ENCODE data around the gene PLCB1.
"Not testable (repeated sequence)": the region's sequence is repeated elsewhere in the genome, so short reads cannot be mapped to it uniquely, and the experiment has no call there.

Gene PLCB1

DNA sequence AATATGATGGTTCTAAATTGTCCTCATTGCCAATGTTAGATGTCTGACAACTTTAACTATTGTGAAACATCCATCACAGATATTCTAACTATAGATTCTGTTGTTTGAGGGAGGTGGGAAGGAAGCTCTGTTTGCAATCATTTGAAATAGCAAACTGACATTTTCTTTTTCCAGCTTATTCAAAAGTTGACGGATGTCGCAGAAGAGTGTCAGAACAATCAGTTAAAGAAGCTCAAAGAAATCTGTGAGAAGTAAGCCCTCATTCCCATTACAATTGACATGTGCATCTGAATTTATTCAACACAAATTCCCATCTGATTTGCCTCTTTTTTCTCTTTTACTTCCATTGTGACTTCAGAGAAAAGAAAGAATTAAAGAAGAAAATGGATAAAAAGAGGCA is 656.2 kb downstream of the PLCB1 start:
- DNase-seq (ENCODE audit: low read depth) = no peak

DNA sequence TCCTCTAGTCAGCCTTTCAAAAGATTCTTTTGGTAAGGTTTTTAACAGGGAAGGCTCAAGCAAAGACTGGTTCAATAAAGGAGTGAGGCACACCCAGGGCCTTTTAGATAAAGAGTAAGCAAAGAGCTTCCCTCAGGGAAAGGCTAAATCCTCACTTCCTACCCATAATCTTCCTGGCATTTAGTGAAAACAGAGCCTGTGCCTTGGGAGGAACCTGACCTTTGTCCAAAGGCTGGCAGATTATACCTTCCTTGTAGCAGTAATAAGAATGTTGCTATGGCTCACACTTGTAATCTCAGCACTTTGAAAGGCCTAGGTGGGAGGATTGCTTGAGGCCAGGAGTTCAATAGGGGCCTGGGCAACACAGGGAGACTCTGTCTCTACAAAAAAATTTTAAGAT is 656.8 kb downstream of the PLCB1 start:
- DNase-seq (ENCODE audit: low read depth) = no peak

DNA sequence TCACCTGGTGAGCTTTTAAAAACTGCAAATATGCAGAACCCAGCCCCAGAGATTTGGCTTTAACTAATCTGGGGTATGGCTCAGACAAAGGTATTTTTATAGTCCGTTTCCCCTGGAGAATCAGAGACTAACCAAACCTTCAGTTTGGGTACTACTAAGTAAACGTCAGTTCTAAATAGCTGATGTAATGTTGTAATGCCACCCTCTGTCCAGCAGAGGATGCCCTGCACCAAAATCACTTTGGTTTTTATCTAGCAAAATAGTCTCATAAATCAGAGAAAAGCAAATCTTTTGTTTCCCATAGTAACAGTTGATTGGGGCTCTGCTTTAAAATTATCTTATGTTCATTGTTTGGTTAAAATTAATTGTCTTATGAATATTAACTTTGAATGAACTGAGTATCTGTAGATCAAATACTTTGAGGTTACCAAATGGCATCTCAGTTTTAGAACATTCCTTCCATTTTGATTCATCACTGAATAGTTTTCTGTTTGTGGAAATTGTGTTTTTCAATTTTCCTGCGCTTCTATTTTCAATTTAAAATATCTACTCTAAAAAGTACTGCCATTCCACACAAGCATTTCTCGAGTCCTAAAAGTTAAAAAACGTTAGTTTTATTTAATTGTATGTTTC is 658.5 kb downstream of the PLCB1 start:
- DNase-seq (ENCODE audit: low read depth) = no peak

DNA sequence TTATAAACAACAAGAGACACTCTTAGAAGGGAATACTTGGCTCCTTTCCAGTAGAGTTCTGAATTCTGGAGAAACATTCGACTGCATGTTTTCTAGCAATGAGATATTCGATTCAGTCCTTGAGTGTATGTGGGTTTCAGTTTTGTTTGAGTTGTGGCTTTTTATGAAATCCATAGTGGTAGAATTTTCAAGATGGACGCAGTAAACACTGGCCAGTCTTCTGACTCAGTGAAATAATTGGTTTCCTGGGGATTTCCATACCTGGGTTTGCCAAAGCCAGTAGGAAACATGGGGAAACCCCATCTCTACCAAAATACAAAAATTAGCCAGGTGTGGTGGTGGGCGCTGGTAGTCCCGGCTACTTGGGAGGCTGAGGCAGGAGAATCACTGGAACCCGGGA is 663.3 kb downstream of the PLCB1 start:
- DNase-seq (ENCODE audit: low read depth) = no peak

DNA sequence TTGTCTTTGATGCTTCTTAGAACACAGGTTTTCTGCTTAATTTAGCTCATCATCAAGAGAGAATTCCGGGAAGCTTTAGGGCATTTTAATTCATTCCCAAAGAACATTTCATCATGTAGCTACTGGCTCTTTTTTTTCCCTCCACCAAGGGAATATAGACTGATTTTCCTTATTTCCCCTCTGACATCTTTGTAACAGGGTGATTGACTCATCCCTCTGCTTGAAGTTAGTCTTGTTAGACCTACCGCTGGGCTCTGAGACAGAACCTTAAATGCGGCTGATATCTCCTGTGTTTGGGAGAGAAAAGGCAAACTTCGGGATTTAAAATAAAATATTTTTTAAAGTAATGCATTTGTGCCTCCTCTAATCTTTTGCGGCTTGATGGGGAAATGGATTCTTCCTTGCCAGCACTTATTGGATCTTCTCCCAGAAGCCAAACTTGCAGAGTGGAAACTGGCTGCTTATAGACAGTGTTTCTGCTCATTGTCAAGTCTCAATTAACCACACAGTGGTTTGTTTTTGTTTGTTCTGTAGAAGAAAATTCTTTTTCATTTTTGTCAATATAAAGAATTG is 664.1 kb downstream of the PLCB1 start:
- DNase-seq (ENCODE audit: low read depth) = no peak

DNA sequence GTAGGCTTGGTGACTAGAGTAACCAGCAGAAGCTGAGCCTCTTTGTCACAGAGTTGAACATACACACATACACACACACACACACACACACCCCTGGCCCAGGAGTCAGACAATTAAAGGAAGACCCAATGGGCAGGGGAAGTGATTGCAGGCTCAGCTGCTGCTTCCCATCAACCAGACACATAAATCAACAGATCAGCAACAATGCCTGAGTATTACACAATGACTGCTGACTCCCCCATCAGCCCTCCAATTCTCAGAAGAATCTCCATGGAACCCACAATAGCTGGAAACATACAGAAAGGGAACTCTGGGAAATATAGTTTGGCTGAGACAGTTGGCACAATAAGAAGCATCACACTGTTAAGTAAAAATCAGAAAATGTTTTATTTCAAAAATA is 666.4 kb downstream of the PLCB1 start:
- DNase-seq (ENCODE audit: low read depth) = no peak

DNA sequence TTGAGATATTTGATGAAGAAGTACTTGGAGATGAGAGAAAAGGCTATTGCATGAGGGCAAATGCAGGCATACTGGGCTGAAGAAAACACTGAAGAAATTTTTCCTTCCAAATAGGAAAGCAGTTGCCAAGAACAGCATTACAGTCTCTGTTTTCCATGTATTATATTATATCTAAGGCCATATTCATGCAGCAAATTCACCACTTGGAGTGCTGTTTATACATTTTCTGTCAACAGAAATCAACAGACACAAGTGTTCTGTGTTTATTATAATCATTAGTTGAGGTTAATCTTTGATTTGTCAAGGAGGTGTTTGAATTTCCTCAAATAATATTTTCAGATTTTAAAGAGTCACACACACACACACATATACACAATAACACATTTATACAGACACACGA is 668.0 kb downstream of the PLCB1 start:
- DNase-seq (ENCODE audit: low read depth) = no peak

DNA sequence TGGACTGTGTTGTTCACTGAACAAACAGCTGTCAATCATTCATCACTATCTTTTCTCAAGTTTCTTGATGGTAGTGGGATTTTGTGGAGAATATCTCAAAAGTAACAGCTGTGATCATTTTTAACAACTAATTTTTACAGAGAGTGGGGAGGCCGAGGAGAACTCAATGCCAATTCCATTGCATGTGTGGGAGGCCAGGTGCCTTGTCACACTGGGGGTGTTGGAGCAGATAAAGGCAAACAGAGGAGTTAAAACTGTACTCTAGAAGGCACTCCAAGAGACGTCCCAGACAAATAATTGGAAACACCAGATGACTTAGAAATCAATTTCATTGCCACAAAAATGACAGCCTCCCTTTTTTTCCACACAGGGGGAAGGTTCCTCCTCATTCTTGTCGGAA is 669.6 kb downstream of the PLCB1 start:
- no peak for DNase-seq (ENCODE audit: low read depth)

DNA sequence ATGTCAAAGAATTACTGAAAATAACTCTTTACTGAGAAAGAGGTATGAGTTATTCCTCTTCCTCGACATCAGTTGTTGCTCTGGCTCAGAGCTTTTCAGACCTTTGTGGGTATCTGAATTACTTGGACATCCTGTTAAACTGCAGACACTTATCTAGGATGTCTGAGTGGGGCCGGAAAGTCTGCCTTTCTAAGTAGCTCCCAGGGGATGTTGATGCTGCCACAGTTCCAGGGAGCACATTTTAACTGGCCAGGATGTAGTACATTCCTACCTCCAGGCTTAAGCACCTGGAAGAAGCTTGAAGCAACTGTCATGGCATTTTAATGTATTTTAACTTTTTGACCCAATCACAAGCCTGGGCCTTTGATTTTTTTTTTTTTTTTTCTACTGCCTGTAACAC is 671.0 kb downstream of the PLCB1 start:
- DNase-seq (ENCODE audit: low read depth) = no peak

DNA sequence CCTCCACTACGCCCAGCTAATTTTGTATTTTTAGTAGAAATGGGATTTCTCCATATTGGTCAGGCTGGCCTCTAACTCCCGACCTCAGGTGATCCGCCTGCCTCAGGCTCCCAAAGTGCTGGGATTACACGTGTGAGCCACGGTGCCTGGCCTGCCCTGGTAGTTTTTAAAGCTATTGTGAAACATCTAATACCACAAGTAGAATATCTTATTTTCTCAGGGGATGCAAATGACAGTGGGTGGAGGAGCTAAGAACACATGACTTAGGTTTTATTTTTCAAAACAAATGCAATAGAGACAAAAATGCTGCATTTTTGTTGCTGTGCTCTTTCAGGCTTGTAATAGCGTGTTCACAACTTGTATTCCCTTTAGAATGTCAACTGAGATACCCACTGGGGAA is 671.9 kb downstream of the PLCB1 start:
- DNase-seq (ENCODE audit: low read depth) = no peak

DNA sequence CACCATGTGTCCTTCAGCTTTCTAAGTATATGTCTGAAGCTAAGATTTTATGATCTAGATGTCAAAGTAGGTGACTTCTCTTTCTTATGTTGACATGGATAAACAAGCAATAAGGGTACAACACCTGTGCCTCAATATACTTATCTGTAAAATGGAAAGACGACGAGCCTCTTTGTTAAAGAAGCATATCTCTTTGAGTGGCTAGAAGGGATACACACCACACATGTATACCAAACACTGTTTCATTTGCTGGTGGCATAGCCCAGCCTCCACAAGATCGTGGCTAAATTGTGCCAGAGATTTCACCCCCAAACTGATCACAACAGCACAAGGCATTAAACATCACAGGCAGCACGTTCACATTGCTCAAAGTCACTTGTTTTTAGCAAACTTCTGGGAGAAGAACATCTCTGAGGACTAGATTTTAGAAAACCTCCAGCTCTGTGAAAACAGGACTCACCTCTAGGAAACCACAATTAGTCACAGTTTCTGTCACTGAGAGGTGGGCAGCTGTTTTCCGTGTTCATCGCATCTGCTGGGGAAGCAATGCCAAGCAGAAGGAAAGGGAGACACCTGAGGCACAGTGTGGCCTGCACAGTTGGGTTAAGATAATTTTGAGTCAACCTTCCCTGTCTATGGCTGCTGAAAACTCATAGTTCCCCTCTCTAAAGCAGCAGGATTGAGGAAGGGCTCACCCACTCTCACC is 673.8 kb downstream of the PLCB1 start:
- DNase-seq (ENCODE audit: low read depth) = no peak

DNA sequence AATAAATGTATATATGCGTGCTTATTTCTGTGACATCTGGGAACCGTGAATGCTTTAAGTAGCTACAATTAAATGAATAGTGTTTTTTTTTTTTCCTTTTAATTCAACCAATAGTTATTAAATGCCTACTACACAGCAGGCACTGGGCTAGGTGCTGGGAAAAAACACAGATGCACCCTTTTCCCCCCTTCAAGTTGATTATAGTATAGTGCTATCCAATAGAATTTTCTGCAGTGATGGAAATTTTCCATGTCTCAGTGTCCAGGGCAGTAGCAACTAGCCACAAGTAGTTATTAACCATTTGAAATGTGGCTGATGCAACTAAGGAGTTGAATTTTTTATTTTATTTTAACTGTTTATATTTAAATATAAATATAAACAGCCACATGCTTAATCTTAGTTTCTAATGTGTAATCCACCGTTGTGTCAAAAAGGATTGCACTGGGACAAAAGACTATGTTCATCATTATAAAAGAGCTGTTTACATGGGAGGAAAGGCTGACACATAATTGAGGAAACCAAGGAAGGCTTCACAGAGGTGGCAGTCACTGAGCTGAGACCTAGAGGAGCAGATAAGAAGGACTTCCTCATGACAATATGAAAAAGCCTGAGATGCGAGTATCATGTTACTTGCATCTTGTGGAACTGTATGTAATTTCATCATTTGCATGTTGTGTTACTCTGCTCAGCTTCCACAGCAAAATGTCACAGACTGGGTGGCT is 675.6 kb downstream of the PLCB1 start:
- DNase-seq (ENCODE audit: low read depth) = no peak

DNA sequence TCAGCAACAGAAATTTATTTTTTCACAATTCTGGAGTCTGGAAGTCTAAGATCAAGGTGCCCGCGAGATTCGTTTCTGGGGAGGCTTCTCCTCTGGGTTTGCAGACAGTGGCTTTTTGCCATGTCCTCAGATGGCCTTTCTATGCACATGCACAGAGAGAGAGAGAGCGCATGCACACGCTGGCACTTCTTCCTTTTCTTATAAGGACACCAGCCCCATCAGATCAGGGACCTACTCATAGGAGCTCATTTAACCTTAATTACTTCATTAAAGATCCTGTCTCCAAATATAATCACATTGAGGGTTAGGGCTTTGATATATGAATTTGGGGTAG is 676.1 kb downstream of the PLCB1 start:
- no peak for DNase-seq (ENCODE audit: low read depth)

DNA sequence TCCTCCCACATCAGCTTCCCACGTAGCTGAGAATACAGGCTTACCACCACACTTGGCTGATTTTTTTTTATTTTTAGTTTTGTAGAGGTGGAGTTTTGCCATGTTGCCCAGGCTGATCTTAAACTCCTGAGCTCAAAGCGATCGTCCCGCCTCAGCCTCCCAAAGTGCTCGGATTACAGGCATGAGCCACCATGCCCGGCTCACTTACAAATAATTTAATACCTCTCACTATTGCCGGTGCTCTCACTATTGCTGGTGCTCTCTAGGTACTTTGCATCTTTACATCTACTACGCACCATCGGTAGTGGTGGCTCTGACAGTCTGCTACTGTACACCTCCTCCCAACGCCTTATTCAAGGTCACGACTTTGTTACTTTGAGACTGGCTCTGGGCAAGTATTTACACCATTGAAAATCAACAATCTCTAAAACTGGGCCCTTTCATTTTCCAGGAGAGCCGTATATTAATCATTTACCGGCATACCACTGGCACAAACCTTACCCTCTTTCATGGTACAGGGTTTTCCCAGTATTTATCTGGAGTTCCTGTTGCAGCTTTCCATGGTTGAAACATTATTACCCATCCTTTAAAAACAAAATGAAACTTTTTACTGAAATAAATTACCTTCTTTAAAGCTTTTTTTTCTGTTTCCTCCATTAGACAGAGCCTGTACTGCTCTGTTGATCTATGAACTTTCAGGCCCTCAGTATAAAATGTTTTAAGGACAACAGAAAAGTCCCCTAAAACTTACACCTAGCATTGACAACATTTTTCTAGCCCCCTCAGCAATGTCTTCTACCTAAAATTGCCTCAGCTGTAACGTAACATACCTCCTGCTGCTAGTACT is 677.3 kb downstream of the PLCB1 start:
- no peak for DNase-seq (ENCODE audit: low read depth)

DNA sequence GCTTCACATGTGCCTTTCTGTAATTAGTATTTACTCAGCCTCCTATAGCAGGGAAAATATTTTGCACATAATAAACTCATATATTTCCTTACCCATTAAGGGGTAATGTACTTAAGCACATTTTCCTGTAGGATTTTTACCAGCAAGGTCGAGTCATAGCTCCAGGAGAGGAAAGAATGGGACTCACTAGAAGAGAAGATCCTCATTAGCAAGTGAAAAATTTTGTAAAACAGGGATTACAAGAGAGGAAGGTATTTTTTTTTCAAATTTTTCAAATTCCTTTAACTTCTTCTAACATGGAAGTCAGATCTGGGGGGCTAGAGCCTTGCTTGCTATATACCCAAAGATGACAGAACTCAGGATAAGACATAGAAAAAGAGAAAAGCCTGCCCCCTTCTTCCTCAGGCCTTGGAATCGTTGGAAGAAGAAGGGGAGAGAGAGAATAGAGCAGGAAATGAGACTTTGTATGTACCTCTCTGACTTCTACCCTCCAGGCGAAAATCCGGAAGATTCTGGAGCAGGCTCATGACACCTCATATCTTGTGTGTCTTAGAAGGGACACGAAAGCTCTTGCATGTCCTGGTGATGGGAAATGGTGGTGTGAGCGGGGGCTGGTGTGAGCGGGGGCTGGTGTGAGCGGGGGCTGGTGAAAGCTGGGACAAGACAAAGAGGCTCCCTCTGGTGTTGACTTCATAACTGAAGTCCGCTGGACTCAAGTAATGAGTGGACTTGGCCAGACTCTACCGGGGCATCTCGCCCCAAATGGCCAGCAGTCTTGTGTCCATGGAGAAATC is 679.9 kb downstream of the PLCB1 start:
- DNase-seq (ENCODE audit: low read depth) = no peak

DNA sequence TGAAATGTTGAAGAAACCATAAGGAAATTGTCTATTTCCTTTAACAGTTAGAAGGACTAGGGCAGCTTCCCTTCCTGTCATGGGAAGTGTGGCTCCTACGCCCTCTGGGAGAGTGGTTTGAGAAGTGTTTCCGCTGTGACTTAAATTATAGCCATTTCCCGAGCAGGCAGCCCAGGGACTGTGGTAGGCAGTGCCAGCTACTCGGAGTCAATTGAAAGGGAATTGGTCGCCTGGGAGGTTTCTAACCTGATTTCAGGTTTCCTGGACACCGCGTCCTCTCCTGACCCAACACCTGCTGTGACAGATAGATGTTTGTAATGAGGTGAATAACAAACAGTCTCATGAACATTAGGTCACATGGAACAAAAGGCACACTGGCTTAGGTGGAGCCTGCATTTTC is 680.8 kb downstream of the PLCB1 start:
- no peak for DNase-seq (ENCODE audit: low read depth)

DNA sequence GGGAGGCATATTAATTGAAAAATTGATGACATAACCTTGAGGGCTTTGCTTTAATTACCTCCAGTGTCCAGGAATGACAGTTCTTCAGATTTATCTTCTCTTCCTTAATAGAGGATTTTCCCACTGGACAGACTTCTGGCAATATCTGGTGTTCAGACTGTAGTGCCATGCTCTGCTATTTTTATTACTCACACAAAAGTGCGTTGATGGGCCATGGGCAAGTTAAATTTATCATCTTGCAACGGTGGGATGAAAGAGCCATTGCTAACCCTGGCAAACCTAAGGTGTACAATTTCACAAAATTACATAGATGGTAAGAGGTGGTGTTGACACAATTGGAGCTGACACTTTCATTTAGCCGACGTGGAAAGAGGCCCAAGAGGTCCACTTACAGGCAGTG is 683.1 kb downstream of the PLCB1 start:
- DNase-seq (ENCODE audit: low read depth) = no peak

DNA sequence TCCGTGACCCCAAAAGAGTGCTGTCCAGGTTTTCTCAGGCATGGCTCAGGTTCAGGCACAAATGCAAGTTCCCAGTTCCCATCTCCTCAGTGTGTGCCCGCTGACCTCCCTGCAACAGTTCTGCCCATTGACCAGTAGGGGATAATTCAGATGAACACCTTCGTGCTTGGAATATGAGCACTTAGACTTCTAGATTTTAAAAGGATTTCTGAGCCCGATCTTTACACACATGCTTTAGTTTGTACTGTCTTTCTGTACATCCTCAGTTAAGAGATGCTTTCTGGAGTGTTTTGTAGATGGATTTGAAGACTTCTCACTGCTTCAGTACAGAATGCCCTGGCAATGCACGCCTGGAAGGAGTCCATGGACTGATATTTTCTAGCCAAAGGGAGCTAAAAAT is 697.2 kb downstream of the PLCB1 start:
- no peak for DNase-seq (ENCODE audit: low read depth)

DNA sequence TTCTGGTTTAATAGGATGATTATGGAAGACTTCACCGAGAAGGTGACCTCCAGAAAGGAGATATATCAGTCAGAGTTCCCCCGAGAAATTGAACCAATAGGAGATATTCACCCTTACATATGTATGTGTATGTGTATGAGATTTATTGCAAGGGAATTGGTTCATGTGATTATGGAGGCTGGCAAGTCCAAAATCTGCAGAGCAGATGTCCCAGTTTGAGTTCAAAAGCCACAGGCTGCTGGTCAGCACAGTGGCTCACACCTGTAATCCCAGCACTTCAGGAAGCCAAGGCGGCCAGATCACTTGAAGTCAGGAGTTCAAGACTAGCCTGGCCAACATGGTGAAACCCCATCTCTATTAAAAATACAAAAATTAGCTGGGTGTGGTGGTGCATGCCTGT is 702.2 kb downstream of the PLCB1 start:
- not testable (repeated sequence) for DNase-seq (ENCODE audit: low read depth)

DNA sequence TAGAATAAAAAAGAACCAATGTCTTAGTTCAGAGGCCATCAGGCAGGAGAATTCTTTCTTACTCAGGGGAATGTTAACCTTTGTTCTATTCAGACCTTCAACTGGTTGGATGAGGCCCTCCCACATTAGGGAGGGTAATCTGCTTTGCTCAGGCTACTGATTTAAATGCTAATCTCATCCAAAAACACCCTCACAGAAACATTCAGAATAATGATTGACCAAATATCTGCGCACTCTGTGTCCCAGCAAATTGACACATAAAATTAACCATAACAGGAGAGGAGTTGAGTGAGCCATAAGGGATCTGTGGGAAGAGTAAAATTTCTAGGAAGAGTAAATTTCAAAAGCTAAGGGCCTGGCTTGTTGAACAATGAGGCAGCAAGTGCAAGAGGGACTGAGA is 702.8 kb downstream of the PLCB1 start:
- no peak for DNase-seq (ENCODE audit: low read depth)

DNA sequence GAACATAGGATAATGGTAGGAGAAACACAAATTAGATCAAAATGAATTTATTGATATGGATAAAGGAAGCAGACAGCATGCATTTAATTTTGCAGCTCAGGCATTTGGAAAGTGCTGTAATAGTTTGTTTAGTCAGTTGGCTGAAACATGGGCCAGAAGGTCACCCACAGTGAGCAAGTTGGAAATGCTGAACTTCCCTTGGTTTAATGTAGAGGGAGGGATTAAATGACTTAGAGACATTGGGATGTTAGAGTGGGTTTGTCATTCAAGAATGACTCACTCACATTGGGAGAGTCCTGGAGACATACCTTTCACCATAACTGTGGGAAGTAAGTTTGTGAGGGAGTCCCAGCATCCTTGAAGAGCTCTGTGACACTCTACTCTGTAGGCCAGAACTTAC is 705.3 kb downstream of the PLCB1 start:
- DNase-seq (ENCODE audit: low read depth) = no peak

DNA sequence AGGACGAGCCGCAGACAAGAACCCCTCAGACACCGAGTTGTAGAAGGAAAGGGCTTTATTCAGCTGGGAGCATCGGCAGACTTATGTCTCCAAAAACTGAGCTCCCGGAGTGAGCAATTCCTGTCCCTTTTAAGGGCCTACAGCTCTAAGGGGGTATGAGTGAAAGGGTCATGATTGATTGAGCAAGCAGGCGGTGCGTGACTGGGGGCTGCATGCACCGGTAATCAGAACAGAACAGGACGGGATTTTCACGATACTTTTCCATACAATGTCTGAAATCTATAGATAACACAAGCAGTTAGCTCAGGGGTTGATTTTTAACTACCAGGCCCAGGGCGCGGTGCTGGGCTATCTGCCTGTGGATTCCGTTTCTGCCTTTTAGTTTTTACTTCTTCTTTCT is 710.5 kb downstream of the PLCB1 start:
- no peak for DNase-seq (ENCODE audit: low read depth)

Data from activated T-helper 1 cell treated with Interleukin-2 at 50 U/mL for 16 hours (primary cell).